ENCODE measurements around the gene EIF4G3. TPM values are rescaled to one million over a fixed set of nuclear protein-coding genes. Genes with fewer than 3 reads are reported as not detected.

Gene EIF4G3
- total and polyA plus RNA-seq, 2 of the 8 experiments (the other 6 are each of a cell fraction or from before 2014, with no cell fraction given), result 47.5 to 66.6 TPM

DNA sequence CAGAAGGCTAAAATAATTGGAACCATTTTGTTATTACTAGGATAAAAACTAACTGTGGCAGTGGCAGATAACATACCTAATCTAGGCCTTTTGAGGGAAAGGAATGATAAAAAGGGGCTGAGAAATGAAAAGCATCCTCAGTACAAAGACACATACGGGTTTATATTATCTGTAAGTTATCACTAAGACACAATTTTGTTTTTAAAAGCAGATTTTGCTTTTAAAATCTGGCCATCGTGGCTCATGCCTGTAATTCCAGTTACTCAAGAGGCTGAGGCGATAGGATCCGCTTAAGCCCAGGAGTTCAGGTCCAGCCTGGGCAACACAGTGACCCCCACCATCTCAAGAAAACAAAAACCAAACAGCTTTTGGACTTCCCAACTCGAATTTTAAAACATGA, 364.8 kb downstream of the EIF4G3 start:
- no peak overlapping the region for H2AK5ac ChIP-seq (ENCODE audit: low read depth, low read length)
- CTCF ChIA-PET (ENCODE audit: partially characterized antibody), result interaction anchor here (0.6 to 1.3 kb wide), 4 partner anchors 8 to 303 kb away, joined by 3 to 4 read pairs (median 4); no protein-coding TSS in a partner anchor
- H3K36me3 ChIP-seq (ENCODE audit: control insufficient read depth in 2 of 4, insufficient read depth in 4 of 4, low read length in 3 of 4), result peaks cover 2 to 17% (median 3%) of the 10 kb centered on the region in 4 experiments; a peak in 5 of 8 replicates
- H2BK5ac ChIP-seq (ENCODE audit: low read depth, low read length), result no peak overlapping the region
- no peak overlapping the region for H2BK120ac ChIP-seq (replicated peaks; ENCODE audit: low read depth, low read length)
- no peak overlapping the region for H3K4me3 ChIP-seq (ENCODE audit: extremely low read depth in 1 of 4, insufficient read depth in 2 of 4, low read depth in 3 of 4, low read length in 4 of 4)
- no peak overlapping the region for H4K5ac ChIP-seq (ENCODE audit: insufficient read length, low read depth, low read length)
- WGBS, 2 experiments (ENCODE audit: extremely low coverage in 1 of 2, insufficient coverage in 1 of 2, insufficient read length in 1 of 2, insufficient replicate concordance in 2 of 2, low coverage in 1 of 2, low lambda C conversion rate in 2 of 2, missing lambda C conversion rate in 1 of 2), result 98% methylated on average over 5 of the region's 5 CpGs; no CpG with 5 or more reads in 1 of the 2 experiments
- H3K27ac ChIP-seq (ENCODE audit: low read depth, low read length), result no peak overlapping the region
- no peak for DNase-seq (ENCODE audit: low read depth in 1 of 2, low spot score in 2 of 2)
- H3K14ac ChIP-seq (ENCODE audit: insufficient read length), result no peak overlapping the region
- no peak overlapping the region for H3K4ac ChIP-seq (replicated peaks; ENCODE audit: insufficient read length, low read depth, low read length)
- H4K91ac ChIP-seq (replicated peaks; ENCODE audit: insufficient read length, low read length), result no peak overlapping the region
- H2BK12ac ChIP-seq (ENCODE audit: low read depth, low read length), result no peak overlapping the region
- no peaks in the 10 kb centered on the region for H3K79me1 ChIP-seq (ENCODE audit: low read depth, low read length)
- H3K4me1 ChIP-seq (replicated peaks in 1 of 4; ENCODE audit: control insufficient read depth in 3 of 4, insufficient read depth in 4 of 4, low read length in 3 of 4), result no peaks in the 10 kb centered on the region
- H4K8ac ChIP-seq (ENCODE audit: extremely low read depth, insufficient read depth, low read length), result no peak overlapping the region
- no peak overlapping the region for H3K56ac ChIP-seq (replicated peaks; ENCODE audit: insufficient read length, low read depth, low read length)
- no peak overlapping the region for H3K9ac ChIP-seq (replicated peaks in 1 of 4; ENCODE audit: extremely low read depth in 1 of 4, low read depth in 3 of 4, low read length in 3 of 4)
- no peak for FAIRE-seq
- no peak overlapping the region for H2AFZ ChIP-seq (ENCODE audit: low read length)
- H2BK15ac ChIP-seq (ENCODE audit: low read length), result no peak overlapping the region
- H4K20me1 ChIP-seq (replicated peaks in 1 of 2; ENCODE audit: control insufficient read depth in 1 of 2, insufficient read depth in 2 of 2, low read length in 2 of 2), result peaks cover 0 to 2% of the 10 kb centered on the region in 2 experiments
- no peaks in the 10 kb centered on the region for H3K23me2 ChIP-seq (ENCODE audit: low read depth, low read length)
- no peaks in the 10 kb centered on the region for H3K79me2 ChIP-seq (ENCODE audit: control insufficient read depth in 1 of 2, insufficient read depth in 2 of 2, low read length in 2 of 2)
- no peak overlapping the region for H3K18ac ChIP-seq (ENCODE audit: extremely low read depth, low read length)
- no peaks in the 10 kb centered on the region for H3K9me3 ChIP-seq (ENCODE audit: insufficient read depth in 2 of 2, low read depth in 1 of 2, low read length in 1 of 2)
- no peak overlapping the region for H3K23ac ChIP-seq (ENCODE audit: insufficient read length)
- H3K4me2 ChIP-seq (ENCODE audit: insufficient read depth in 1 of 2, low read depth in 2 of 2, low read length in 2 of 2), result no peak overlapping the region
- POLR2A ChIA-PET (ENCODE audit: partially characterized antibody), result interaction anchor here (0.7 kb wide), 1 partner anchor 25 kb away, joined by 3 read pairs; the partner anchor contains the start of gene HP1BP3
- no peak overlapping the region for H2BK20ac ChIP-seq (ENCODE audit: low read length)
- H3K27me3 ChIP-seq (replicated peaks in 1 of 4; ENCODE audit: control insufficient read depth in 3 of 4, extremely low read depth in 1 of 4, insufficient read depth in 3 of 4, low read length in 3 of 4), result no peaks in the 10 kb centered on the region
- TF ChIP-seq, protein P1, sequence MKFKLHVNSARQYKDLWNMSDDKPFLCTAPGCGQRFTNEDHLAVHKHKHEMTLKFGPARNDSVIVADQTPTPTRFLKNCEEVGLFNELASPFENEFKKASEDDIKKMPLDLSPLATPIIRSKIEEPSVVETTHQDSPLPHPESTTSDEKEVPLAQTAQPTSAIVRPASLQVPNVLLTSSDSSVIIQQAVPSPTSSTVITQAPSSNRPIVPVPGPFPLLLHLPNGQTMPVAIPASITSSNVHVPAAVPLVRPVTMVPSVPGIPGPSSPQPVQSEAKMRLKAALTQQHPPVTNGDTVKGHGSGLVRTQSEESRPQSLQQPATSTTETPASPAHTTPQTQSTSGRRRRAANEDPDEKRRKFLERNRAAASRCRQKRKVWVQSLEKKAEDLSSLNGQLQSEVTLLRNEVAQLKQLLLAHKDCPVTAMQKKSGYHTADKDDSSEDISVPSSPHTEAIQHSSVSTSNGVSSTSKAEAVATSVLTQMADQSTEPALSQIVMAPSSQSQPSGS (IDR thresholded peaks at IDR 0.05; ENCODE audit: low read length), result no peak
- TF ChIP-seq ZNF274 (IDR thresholded peaks at IDR 0.05; ENCODE audit: borderline replicate concordance, extremely low read depth, low read length) (no peak), SIX5 (IDR thresholded peaks at IDR 0.05; ENCODE audit: low read depth, low read length) (no peak), CHD2 (IDR thresholded peaks at IDR 0.05; ENCODE audit: low read length) (no peak), RBBP5 (IDR thresholded peaks at IDR 0.05; ENCODE audit: borderline replicate concordance, low read depth, low read length) (no peak), CBX8 (IDR thresholded peaks at IDR 0.05; ENCODE audit: borderline replicate concordance, low read depth, low read length) (no peak), KDM1A (IDR thresholded peaks at IDR 0.05; ENCODE audit: borderline replicate concordance, low read length) (no peak), RAD21 (IDR thresholded peaks at IDR 0.05 in 1 of 2, conservative IDR thresholded peaks at IDR 0.05 in 1 of 2; ENCODE audit: low read depth in 2 of 2, low read length in 2 of 2) (no peak), FOSL1 (IDR thresholded peaks at IDR 0.05; ENCODE audit: insufficient read depth, low read depth, low read length) (no peak), HDAC6 (IDR thresholded peaks at IDR 0.05; ENCODE audit: low read depth, low read length) (no peak), CBX5 (IDR thresholded peaks at IDR 0.05; ENCODE audit: low read depth, low read length) (no peak), EP300 (IDR thresholded peaks at IDR 0.05; ENCODE audit: borderline replicate concordance in 1 of 2, low read depth in 2 of 2, low read length in 2 of 2) (no peak)
